HG02759 (cell line): ENCODE results near the gene SLAIN2.

Experiments
- ATAC-seq: cut with Tn5 transposase; IDR thresholded peaks from one replicate; pipeline ENCODE4 v1.9.1; 2021; ENCODE audit warnings: mild to moderate bottlenecking, moderate library complexity; ENCODE audit not compliant: unreplicated experiment

The SLAIN2 gene

DNA sequence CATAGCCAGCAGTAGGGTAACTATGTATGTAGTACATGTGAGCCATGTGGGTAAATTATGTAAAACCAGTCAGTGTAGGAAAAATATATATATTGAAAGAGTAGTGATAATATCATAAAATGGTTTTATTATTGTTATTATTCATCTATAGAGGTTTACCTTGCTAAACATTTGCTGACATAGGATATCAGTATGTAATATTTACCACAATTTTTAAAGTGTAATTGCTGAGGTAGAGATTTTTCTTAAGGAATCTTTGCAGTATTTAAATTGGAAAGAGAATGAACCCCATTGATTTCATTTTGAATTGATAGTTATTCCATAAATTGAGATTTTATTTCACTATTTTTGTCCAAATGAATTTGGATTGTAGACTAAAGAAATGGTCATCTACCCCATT, 27.1 kb downstream of the SLAIN2 start:
- ATAC-seq, result no peak

- ATAC-seq, result no peak
These were observed 27.9 kb downstream of the SLAIN2 start for GRCh38 chr4:48369248-48369647.

DNA sequence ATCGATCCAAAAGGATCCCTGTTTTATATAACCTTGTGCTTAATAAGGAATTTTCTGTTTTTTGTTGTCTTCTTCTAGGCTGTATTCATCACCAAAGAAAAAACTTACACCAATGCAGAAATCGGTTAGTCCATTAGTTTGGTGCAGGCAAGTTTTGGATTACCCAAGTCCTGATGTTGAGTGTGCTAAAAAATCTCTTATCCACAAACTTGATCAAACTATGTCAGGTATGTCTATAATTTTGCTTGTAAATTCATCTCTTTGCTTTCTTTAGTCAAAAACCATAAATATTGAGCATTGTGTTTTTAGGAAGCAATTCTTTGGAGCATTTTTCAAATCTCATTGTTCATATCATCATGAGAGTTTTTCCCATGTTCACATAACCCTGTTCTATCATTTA, 28.4 kb downstream of the SLAIN2 start:
- no peak for ATAC-seq

DNA sequence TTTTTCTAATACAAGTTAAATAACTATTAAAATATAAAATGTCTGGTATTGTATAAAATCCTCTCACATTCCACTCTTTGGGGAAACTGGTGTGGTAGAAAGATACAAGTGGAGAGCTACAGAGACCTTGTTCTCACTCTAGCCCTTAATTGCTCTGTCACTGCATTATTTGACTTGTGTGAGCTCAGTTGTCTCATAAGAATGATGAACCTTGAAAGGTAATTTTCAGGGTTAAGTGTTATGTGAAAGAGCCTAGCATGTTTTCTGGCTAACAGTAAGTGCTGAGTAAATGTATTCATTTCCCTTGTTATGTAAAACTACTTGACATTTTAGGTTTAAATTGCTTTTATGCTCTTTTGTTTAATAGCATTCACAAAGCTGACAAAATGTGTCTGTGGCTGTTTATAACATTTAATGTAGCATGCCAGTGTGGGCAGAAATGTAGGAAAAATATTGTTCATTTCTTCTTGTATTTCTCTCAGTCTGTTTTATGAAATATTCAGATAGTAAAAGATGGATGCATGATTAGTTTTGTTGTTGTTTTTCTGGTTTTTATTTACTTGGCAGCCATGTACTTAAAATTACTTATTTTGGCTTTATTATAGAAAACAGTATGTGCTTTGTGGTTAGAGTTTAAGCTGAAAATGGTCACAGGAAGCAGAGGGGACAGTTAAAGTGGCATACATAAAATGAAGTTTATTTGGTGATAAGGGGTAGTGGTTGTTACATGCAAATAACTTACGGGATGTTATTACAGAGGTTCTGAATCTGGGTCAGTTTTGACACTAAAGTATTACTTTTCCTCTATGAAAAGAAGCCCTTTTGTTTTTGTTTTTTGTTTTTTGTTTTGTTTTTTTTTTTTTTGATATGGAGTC, 29.2 kb downstream of the SLAIN2 start:
- ATAC-seq, result no peak

DNA sequence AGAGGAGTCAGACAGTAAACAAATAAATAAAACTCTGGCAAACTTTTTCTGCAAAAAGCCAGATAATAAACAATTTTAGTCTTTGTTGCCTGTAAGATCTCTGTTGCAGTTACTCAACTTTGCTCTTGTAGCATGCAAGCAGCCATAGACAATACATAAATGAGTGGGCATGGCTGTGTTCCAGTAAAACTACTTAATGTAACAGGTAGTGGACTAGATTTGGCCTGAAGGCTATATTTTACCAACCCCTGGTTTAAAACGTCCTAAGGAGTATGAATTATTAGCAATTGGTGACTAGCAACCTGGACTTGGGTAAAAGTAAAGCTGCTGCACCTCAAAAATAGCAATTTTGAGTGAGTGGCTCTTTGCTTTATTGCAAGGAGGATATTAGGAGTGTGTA, 30.9 kb downstream of the SLAIN2 start:
- no peak for ATAC-seq

DNA sequence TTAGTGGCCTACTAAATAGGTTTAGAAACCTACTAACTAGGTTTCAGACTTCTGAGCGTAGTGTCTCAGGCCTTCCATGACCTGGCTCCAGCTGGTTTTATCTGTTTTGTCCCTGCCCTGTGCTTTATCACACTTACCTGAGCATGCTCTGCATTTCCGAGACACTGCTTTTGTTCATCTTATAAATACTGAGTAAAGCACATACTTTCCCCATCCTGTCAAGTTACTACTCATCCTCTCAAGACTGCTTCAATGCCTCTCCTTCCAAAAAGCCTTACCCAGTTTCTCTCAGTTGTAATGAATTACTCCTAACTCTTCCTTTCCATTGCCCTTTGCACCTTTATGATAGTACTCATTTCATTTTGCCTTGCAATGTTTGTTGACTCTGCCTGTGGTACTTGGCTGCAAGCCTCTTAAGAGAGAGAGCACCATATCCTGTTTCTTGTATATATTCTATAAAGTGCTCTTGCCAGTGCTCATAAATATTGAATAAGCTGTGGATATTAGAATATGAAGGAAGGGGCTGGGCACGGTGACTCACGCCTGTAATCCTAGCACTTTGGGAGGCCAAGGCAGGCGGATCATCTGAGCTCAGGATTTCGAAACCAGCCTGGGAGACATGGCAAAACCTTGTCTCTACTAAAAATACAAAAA, 34.4 kb downstream of the SLAIN2 start:
- no peak for ATAC-seq

DNA sequence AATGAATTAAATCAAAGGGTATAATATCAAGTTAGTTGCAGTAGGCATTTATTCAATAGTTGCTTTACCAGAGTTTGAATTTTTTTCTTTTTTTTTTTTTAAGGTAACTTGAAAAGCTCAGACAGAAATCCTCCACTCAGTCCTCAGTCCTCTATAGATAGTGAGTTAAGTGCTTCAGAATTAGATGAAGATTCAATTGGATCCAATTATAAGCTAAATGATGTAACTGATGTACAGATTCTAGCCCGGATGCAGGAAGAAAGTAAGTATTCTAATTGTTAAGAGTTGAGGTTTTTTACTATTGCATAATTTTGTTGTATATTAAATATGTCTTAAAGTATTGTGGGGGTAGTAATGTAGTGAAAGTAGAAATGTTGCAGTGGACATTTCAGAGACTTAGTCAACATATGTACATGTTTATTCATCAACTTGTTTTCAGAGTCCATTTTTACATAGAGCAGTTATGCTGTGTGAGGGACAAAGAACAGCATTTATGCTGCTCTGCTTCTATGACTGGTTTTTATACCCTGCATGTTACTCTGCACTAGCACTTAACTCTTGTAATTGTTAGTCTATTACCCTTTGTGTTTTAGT, 38.4 kb downstream of the SLAIN2 start:
- ATAC-seq, result no peak

- no peak for ATAC-seq
These were observed 39.3 kb downstream of the SLAIN2 start for GRCh38 chr4:48380583-48381167.

GRCh38 chr4:48388525-48389154, 47.3 kb downstream of the SLAIN2 start:
- ATAC-seq, result no peak

- ATAC-seq, result no peak
These were observed 54.7 kb downstream of the SLAIN2 start for GRCh38 chr4:48396043-48396442.

- ATAC-seq, result no peak
These were observed 59.1 kb downstream of the SLAIN2 start for GRCh38 chr4:48400416-48400815.

- ATAC-seq, result no peak
These were observed 62.0 kb downstream of the SLAIN2 start for GRCh38 chr4:48403358-48403757.

DNA sequence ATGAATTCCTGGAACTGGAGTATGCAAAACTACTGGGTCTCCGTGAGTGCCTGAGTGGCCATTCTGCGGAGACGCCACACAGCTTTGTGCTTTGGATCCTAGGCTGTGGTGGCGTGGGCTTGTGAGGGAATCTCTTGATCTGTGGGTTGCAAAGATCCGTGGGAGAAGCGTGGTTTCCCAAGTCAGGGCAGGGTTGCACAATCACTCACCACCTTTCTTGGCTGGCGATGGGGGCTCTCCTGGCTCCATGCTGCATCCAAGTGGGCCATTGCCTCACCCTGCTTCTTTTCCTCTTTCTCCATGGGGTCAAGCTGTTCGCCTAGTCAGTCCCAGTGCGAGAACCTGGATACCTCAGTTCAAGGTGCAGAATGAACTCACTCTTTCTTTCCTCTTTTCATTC, 62.5 kb downstream of the SLAIN2 start:
- no peak for ATAC-seq

DNA sequence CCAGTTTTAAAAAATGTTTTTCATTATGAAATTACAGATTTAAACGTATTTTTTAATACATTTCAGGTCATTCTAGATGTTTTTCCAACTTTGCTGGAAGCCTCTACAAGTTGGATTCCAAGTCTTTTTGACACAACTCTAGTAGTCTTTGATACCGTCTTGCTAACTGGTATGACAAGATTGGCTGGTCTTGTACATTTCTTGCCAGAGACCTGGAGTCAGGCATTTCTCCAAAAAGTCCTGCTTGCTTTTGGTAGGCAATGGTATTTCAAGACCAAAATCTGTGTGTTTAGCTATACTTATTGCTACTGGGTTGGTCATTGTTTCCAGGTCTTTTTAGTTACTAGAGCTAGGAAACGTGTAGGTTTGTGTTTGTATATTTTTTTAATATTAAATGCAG, 64.6 kb downstream of the SLAIN2 start:
- ATAC-seq, result no peak

DNA sequence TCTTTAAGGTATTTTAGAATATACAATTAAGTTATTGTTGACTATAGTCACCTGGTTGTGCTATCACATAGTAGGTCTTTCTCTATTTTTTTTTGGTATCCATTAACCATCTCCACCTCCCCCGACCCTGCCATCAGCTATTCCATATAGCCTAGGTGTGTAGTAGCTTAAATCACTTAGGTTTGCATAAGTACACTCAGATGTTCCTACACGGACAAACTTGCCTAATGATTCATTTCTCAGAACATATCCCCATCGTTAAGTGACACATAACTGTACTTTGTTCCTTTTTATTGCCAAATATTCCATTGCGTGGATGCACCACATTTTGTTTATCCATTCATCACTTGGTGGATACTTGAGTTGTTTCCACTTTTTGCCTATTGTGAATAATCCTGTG, 67.9 kb downstream of the SLAIN2 start:
- ATAC-seq, result no peak

GRCh38 chr4:48410812-48411211, 69.5 kb downstream of the SLAIN2 start:
- no peak for ATAC-seq

DNA sequence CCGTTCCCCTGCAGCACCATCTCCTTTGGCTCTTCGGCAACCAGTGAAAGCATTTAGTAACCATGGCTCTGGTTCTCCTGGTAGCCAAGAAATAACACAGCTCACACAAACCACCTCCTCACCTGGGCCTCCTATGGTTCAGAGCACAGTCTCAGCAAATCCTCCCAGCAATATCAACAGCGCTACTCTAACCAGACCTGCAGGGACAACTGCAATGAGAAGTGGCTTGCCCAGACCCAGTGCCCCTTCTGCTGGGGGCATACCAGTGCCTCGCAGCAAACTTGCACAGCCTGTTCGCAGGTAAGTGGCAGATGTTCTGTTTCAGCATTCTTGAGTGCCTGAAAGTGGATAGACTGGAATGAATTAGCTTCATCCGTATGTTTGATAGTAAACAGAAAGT, 78.8 kb downstream of the SLAIN2 start:
- ATAC-seq, result no peak

DNA sequence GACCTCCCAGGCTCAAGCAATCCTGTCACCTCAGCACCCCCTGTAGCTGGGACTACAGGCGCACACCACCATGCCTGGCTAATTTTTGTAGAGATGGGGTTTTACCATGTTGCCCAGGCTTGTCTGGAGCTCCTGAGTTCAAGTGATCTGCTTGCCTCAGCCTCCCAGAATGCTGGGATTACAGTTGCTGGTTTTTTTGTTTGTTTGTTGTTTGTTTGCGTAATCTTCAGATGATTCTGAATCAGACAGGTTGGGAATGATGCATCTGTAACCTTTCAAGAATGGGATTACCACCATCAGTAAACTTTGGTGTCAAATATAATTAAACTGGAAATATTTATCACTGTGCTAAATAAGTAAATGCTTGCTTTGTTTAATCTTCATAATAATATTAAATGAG, 79.8 kb downstream of the SLAIN2 start:
- ATAC-seq, result no peak

- no peak for ATAC-seq
These were observed 87.6 kb downstream of the SLAIN2 start for GRCh38 chr4:48428926-48429325.

GRCh38 chr4:48429709-48430474, 88.6 kb downstream of the SLAIN2 start:
- ATAC-seq, result no peak

DNA sequence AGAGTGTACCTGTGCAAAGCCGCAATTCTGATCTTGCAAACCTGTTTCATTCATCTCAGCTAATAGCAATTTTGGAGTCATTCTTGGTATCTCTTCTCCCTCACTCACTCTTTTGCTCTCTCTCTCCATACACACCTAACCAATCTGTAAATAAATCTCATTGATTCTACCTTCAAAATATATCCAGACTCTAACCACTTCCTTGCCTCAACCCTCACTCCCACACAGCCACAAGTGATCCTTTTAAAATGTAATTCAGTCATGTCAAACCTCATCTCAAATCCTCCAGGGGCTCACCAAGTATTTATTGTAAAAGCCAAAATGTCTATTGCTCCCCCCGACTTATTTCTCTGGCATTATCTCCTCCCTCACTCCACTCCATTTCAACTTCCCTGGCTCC, 90.1 kb downstream of the SLAIN2 start:
- no peak for ATAC-seq
